Sciatic nerve (tissue), 2 donors: ENCODE measurements around the gene GAK. TPM values are rescaled to one million over a fixed set of nuclear protein-coding genes. Genes with fewer than 3 reads are reported as not detected.
"Not testable (repeated sequence)": the region's sequence is repeated elsewhere in the genome, so short reads cannot be mapped to it uniquely, and the experiment has no call there.

Experiments used
- ATAC-seq: fragments of 200-7000 bp; cut with Tn5 transposase; one replicate; pipeline ENCODE4 v1.9.1; 2020; ENCODE audit warnings: mild to moderate bottlenecking, moderate library complexity
- DNase-seq: peaks from one replicate; pipeline ENCODE4 v3.0.0-alpha.2; 2020; ENCODE audit warnings: low spot score
- intact Hi-C: fragments of 100-400 bp; cut with DNase I; formaldehyde crosslinking; loops from one replicate; pipeline ENCODE4 v1.14.2; 2022
- total RNA-seq: library from RNA; stranded (reverse); fragmentation: NEBNext Ultra II Directional; extraction: Animal tissue kit (Norgen Biotek cat#: 25700); gene quantifications from one replicate; pipeline ENCODE4 v1.2.1, GENCODE V29; 2021
- donor health status: DM: no; HTN: no; CAD: no.
- donor health status: DM: no; HTN: no; CAD: no.

The GAK gene
- total RNA-seq, 1 donor from 2014 or later = 96.6 TPM

GRCh38 chr4:818106-818921 is 113.8 kb downstream of the GAK start:
- DNase-seq (no peak), ATAC-seq (no peak)
- intact Hi-C loops = no loop called here

DNA sequence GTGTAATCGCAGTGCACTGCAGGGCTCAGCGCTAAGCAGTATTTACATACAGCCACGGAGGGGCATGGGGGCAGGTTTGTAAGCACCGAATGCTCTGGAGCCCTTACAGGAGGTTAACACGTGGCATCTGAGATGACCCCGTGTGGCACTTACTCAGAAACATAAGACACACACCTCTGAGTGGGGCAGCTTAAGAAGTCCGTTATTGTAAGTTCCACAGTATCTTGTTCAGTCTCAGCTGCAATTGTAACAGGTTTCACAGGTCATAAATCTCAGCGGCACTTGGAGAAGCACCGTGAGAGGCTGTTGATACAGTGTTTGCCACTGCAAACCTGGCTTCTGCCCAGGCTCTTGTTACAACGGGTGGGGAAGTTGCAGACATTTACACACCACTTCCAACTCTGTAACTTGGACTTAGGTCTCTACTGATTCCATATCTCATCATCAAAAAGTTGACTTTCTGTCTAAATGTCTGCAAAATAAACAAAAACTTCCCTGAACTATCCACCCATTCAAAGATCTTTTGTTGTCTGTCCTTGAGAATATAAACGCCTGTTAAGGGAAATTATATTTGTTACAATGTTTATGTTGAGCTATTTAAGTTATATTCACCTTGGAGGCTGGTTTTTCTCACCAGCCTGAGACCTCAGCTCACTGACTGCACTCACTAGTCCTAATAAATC is 116.5 kb downstream of the GAK start:
- no peak for ATAC-seq
- intact Hi-C loops = no loop called here
- no peak for DNase-seq

DNA sequence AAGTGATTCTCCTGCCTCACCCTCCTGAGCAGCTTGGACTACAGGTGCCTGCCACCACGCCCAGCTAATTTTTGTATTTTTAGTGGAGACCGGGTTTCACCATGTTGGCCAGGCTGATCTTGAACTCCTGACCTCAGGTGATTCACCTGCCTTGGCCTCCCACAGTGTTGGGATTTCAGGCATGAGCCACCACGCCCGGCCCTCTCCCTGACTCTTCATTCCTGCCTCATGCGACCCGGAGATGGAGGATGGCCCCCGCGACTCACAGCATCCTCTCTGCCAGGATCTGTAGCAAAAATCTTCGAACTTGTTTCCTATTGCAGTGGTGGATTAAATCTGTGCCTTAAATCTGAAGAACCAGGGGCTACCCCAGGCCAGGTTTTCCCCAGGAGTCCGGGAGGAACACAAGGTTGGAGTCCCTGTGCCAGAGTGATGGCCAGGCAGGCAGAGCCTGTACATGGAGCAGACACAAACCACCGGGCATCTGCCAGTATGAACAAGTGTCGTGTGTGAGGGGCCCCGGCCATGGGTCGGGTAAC is 117.7 kb downstream of the GAK start:
- intact Hi-C loops = no loop called here
- ATAC-seq (no peak), DNase-seq (no peak)

GRCh38 chr4:813900-814299 is 118.2 kb downstream of the GAK start:
- DNase-seq = no peak
- no peak for ATAC-seq
- intact Hi-C loops = no loop called here

DNA sequence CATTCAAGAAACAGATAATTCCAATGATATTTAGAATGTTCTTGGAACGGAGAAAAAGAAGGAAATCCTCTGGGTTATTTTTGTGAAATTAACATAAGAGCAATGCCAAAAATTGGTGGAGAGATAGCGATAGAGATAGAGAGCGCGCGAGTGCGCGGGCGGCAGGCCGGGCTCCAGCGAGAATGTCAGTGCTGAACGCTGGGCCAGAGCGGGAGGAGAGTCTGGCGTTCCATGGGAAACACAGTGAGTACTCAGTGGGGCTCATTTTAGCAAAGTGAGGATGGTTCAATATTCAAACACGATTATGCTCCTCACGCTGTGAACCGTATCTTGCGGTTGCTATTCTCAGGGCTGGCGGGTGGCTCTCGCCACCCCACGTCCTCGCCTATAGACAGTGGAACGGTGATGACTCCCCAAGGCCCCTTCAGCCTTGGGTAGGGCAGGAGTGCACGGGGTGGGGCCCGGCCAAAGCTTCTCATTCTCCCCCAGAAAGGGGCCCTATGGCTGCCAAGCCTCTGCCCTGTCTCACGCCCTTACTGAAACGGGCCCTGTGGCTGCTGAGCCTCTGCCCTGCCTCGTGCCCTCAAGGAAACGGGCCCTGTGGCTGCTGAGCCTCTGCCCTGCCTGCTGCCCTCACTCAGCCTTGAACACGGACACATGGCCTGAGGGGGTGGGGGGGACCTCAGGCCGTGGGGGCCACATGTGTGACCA is 123.1 kb downstream of the GAK start:
- DNase-seq = no peak
- ATAC-seq = peak; percentile 17
- intact Hi-C loops = no loop called here

GRCh38 chr4:807792-808191 is 124.3 kb downstream of the GAK start:
- DNase-seq (no peak), ATAC-seq (no peak)
- intact Hi-C loops = no loop called here

DNA sequence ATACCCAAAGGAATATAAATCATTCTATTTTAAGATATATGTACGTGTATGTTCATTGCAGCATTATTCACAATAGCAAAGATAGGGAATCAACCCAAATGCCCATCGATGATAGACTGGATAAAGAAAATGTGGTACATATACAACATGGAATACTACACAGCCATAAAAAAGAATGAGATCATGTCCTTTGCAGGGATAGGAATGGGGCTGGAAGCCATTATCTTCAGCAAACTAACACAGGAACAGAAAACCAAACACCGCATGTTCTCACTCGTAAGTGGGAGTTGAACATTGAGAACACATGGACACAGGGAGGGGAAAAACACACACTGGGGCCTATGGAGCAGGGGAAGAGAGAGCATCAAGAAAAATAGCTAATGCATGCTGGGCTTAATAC is 125.1 kb downstream of the GAK start:
- ATAC-seq, intact Hi-C loops, DNase-seq: not testable (repeated sequence)

DNA sequence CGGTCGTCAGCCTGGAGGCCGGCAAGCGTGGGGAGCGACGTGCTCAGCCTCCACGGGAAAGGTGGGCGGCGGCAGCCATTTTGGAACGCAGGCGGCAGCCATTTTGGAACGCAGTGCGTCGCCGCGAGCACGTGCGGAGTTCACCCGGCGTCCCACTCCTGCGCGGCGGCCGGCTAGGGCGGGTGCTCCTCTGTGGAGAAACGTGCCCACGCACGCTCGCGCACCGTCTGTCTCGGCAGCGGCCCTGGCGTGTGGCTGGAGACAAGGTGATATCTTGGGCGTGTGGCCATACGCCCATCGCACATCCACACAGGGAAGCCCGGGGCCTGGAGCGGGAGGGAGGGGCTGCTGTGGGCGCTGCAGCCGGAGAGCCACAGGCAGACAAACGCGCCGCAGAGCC is 127.3 kb downstream of the GAK start:
- intact Hi-C loops = no loop called here
- DNase-seq = no peak
- no peak for ATAC-seq

- ATAC-seq = no peak
- intact Hi-C loops = no loop called here
- DNase-seq = no peak
Measured at GRCh38 chr4:803884-804283, 128.2 kb downstream of the GAK start.

DNA sequence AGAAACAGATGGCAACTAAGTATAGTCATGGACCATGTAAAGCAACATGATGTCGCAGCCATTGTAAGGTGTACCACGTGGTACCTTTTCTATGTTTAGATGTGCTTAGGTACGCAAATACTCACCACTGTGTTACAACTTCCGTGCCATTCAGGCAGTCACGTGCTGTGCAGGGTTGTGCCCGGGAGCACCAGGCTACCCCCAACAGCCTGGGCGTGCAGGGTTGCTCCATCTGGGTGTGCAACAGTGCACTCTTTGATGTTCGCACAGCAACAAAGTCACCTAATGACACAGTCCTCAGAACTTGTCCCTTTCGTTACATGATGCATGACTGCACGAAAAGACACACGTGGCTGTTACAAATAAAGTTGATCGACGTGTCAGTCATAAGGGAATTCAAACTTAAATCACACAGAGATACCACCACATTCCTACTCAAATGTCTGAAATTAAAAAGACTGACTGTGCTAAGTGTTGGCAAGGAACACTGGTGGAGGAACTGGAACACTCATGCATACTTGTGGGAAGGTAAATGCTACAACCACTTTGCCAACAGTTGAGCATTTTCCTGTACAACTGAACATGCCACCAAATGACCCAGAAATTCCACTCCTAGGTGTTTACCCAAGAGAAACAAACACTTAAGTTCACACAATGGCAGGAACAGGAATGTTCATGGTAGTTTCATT is 130.5 kb downstream of the GAK start:
- intact Hi-C loops = no loop called here
- ATAC-seq (no peak), DNase-seq (no peak)

Other genes starting within 250 kb of the GAK start
- 11.4 TPM for gene SLC49A3, start 243.2 kb downstream of the GAK start, total RNA-seq
- gene PCGF3, start 226.5 kb downstream of the GAK start, total RNA-seq = 50.3 TPM
- 11.6 TPM for gene CPLX1, start 106.2 kb downstream of the GAK start, total RNA-seq
- gene TMEM175, start 144 bp upstream of the GAK start, total RNA-seq = 26.8 TPM
- 9.6 TPM for gene DGKQ, start 41.3 kb upstream of the GAK start, total RNA-seq
- 36.7 TPM for gene IDUA, start 54.7 kb upstream of the GAK start, total RNA-seq
- 0.45 TPM for gene SLC26A1, start 61.1 kb upstream of the GAK start, total RNA-seq
- gene FGFRL1, start 79.3 kb upstream of the GAK start, total RNA-seq = 16.6 TPM
- 17.9 TPM for gene RNF212, start 181.2 kb upstream of the GAK start, total RNA-seq
- gene SPON2, start 240.3 kb upstream of the GAK start, total RNA-seq = 35.6 TPM